ENCODE results near the gene C16orf96. TPM values are rescaled to one million over a fixed set of nuclear protein-coding genes. Genes with fewer than 3 reads are reported as not detected.
A peak's percentile ranks its signal among the peaks of the same experiment; 100 is the strongest.

Gene C16orf96
- total and polyA plus RNA-seq, 2 donors (not counting 1 experiment from before 2014, with no cell fraction given), result 0.31 to 0.79 TPM

DNA sequence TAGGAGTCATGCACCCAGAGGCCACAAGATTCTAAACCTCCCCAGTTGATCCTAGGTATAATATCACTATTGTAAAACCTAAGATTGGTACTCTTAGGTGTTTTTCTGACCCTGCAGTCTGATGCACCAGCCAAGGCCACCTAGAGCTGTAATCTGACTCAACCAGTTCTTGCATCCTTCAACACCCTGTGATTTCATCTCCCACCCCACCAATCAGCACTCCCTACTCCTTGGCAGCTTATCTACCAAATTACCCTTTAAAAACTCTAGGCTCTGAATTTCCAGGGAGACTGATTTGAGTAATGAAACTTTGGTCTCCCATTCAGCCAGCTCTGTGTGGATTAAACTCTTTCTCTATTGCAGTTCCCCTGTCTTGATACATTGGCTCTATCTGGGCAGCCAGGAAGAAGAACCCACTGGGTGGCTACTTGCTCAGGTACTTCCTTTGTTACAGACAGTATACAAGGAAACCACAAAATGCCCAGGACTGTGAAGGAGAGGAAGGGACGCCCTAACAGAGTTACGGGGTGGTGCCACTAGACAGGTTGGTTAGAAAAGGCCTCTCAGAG lies 16.3 kb upstream of the C16orf96 start:
- ATAC-seq (ENCODE audit: low read depth) (no peak), DNase-seq (no peak)
- Mint-ChIP-seq H3K27me3 (no peaks in the 10 kb centered on the region), H3K27ac (no peak overlapping the region), H3K4me3 (peak overlapping the region; percentile 26), H3K4me1 (peaks cover 14% of the 10 kb centered on the region), H3K9me3 (ENCODE audit: insufficient read depth) (no peaks in the 10 kb centered on the region)
- Histone ChIP-seq H3K79me2 (ENCODE audit: control insufficient read depth, insufficient read depth, low read length) (peaks cover 34% of the 10 kb centered on the region), H3K4me3 (ENCODE audit: control extremely low read depth in 1 of 5, extremely low read depth in 1 of 5, insufficient read depth in 1 of 5, low read depth in 2 of 5, low read length in 4 of 5) (no peak overlapping the region), H3K4me1 (ENCODE audit: control insufficient read depth in 2 of 2, insufficient read depth in 2 of 2, low read length in 2 of 2) (peaks cover 7 to 13% of the 10 kb centered on the region in 2 donors), H3K27ac (ENCODE audit: low read length in 2 of 2) (no peak overlapping the region), H3K4me2 (replicated peaks; ENCODE audit: low read depth, low read length, poor library complexity, severe bottlenecking) (no peak overlapping the region), H3K36me3 (replicated peaks in 1 of 2; ENCODE audit: control extremely low read depth in 1 of 2, control insufficient read depth in 1 of 2, extremely low read depth in 1 of 2, insufficient read depth in 2 of 2, low read length in 1 of 2) (no peaks in the 10 kb centered on the region), H4K20me1 (ENCODE audit: control insufficient read depth, insufficient read depth, low read length, poor library complexity, severe bottlenecking) (no peaks in the 10 kb centered on the region), H3K27me3 (replicated peaks in 1 of 4; ENCODE audit: control extremely low read depth in 1 of 4, control insufficient read depth in 3 of 4, insufficient read depth in 4 of 4, low read length in 3 of 4) (no peaks in the 10 kb centered on the region), H3K9me3 (ENCODE audit: control extremely low read depth in 1 of 3, control insufficient read depth in 2 of 3, insufficient read depth in 1 of 3, low read length in 2 of 3) (peaks cover 0 to 15% (median 9%) of the 10 kb centered on the region in 3 donors), H2AFZ (ENCODE audit: insufficient read depth, low read depth, low read length, poor library complexity, severe bottlenecking) (no peak overlapping the region), H3K9ac (ENCODE audit: low read length) (no peak overlapping the region)
- TF ChIP-seq, protein P1, sequence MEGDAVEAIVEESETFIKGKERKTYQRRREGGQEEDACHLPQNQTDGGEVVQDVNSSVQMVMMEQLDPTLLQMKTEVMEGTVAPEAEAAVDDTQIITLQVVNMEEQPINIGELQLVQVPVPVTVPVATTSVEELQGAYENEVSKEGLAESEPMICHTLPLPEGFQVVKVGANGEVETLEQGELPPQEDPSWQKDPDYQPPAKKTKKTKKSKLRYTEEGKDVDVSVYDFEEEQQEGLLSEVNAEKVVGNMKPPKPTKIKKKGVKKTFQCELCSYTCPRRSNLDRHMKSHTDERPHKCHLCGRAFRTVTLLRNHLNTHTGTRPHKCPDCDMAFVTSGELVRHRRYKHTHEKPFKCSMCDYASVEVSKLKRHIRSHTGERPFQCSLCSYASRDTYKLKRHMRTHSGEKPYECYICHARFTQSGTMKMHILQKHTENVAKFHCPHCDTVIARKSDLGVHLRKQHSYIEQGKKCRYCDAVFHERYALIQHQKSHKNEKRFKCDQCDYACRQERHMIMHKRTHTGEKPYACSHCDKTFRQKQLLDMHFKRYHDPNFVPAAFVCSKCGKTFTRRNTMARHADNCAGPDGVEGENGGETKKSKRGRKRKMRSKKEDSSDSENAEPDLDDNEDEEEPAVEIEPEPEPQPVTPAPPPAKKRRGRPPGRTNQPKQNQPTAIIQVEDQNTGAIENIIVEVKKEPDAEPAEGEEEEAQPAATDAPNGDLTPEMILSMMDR (IDR thresholded peaks at IDR 0.05), result no peak
- no peak for TF ChIP-seq EZH2 (IDR thresholded peaks at IDR 0.05; ENCODE audit: borderline replicate concordance, insufficient read depth, low read depth, low read length, poor library complexity, severe bottlenecking)
- intact Hi-C loops (cut with micrococcal nuclease), result loop anchor here (2.0 to 5.0 kb wide), 2 partner anchors 85 to 232 kb away; partner anchors contain the start of gene MGRN1
- CTCF ChIA-PET, result interaction anchor here (1.0 to 2.3 kb wide), 3 partner anchors 8 to 64 kb away, joined by 3 to 18 read pairs (median 12); partner anchors contain the start of gene HMOX2
- WGBS (ENCODE audit: insufficient coverage), result 95% methylated on average over 2 of the region's 2 CpGs
- POLR2A ChIA-PET, result interaction anchor here (1.1 to 1.6 kb wide), 2 partner anchors 10 to 176 kb away, joined by 4 to 13 read pairs; no protein-coding TSS in a partner anchor

GRCh38 chr16:4544473-4544872 lies 11.7 kb upstream of the C16orf96 start:
- peaks cover 0 to 9% of the 10 kb centered on the region in 2 donors for H3K4me1 ChIP-seq (ENCODE audit: control insufficient read depth in 2 of 2, insufficient read depth in 2 of 2, low read length in 2 of 2)
- H3K9ac ChIP-seq (ENCODE audit: low read length), result no peak overlapping the region
- H3K27me3 Mint-ChIP-seq, result no peaks in the 10 kb centered on the region
- WGBS (ENCODE audit: insufficient coverage), result 84% methylated on average over 6 of the region's 8 CpGs
- no peak overlapping the region for H3K4me3 ChIP-seq (ENCODE audit: control extremely low read depth in 1 of 5, extremely low read depth in 1 of 5, insufficient read depth in 1 of 5, low read depth in 2 of 5, low read length in 4 of 5)
- no peak overlapping the region for H3K27ac Mint-ChIP-seq
- peaks cover 3% of the 10 kb centered on the region for H3K4me1 Mint-ChIP-seq
- H3K9me3 Mint-ChIP-seq (ENCODE audit: insufficient read depth), result no peaks in the 10 kb centered on the region
- intact Hi-C loops (cut with micrococcal nuclease), result no loop called here
- TF ChIP-seq EZH2 (IDR thresholded peaks at IDR 0.05; ENCODE audit: borderline replicate concordance, insufficient read depth, low read depth, low read length, poor library complexity, severe bottlenecking), result no peak
- TF ChIP-seq, protein P1 (IDR thresholded peaks at IDR 0.05), result no peak
- H3K27me3 ChIP-seq (replicated peaks in 1 of 4; ENCODE audit: control extremely low read depth in 1 of 4, control insufficient read depth in 3 of 4, insufficient read depth in 4 of 4, low read length in 3 of 4), result no peaks in the 10 kb centered on the region
- H3K27ac ChIP-seq (ENCODE audit: low read length in 2 of 2), result no peak overlapping the region
- H3K4me3 Mint-ChIP-seq, result no peak overlapping the region
- no peaks in the 10 kb centered on the region for H4K20me1 ChIP-seq (ENCODE audit: control insufficient read depth, insufficient read depth, low read length, poor library complexity, severe bottlenecking)
- H3K4me2 ChIP-seq (replicated peaks; ENCODE audit: low read depth, low read length, poor library complexity, severe bottlenecking), result no peak overlapping the region
- H3K79me2 ChIP-seq (ENCODE audit: control insufficient read depth, insufficient read depth, low read length), result no peaks in the 10 kb centered on the region
- no peaks in the 10 kb centered on the region for H3K36me3 ChIP-seq (replicated peaks in 1 of 2; ENCODE audit: control extremely low read depth in 1 of 2, control insufficient read depth in 1 of 2, extremely low read depth in 1 of 2, insufficient read depth in 2 of 2, low read length in 1 of 2)
- ATAC-seq (ENCODE audit: low read depth) (no peak), DNase-seq (no peak)
- CTCF ChIA-PET, result interaction anchor here (1.4 kb wide), 1 partner anchor 68 kb away, joined by 3 read pairs; the partner anchor contains the start of gene HMOX2
- no peak overlapping the region for H2AFZ ChIP-seq (ENCODE audit: insufficient read depth, low read depth, low read length, poor library complexity, severe bottlenecking)
- POLR2A ChIA-PET, result no interaction called here
- peaks cover 0 to 6% (median 2%) of the 10 kb centered on the region in 3 donors for H3K9me3 ChIP-seq (ENCODE audit: control extremely low read depth in 1 of 3, control insufficient read depth in 2 of 3, insufficient read depth in 1 of 3, low read length in 2 of 3)
